ENCODE data around the gene MTPN. TPM values are rescaled to one million over a fixed set of nuclear protein-coding genes. Genes with fewer than 3 reads are reported as not detected.

MTPN gene
- total RNA-seq, 2 experiments from 2014 or later = 88.4 to 94.0 TPM

DNA sequence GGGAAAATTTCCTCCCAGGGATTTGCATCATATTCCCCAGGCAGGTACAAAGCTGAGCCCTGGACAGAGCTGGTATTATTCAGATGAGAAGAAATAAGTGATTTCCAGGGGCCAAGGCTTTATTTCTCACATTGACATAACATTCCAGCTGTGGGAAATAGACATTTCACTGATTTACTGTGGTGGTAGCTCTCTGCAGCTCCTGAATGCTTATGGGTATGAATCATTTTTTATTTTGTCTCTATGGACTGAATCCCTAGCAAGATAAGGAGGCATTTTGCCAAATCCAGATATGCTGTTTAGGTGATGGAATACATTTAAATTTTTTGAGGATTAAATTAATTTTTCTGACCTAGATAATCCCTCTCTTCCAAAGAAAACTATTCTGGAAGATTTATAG, 97.9 kb downstream of the MTPN start:
- H3K27me3 ChIP-seq (ENCODE audit: control insufficient read depth in 1 of 2, insufficient read depth in 2 of 2, low read length in 2 of 2) = no peaks in the 10 kb centered on the region
- no peak overlapping the region for H3K4me3 ChIP-seq (ENCODE audit: low read length)
- Mint-ChIP-seq H3K27ac (no peak overlapping the region), H3K9me3 (peaks cover under 1% of the 10 kb centered on the region), H3K36me3 (ENCODE audit: low read depth) (no peaks in the 10 kb centered on the region), H3K4me3 (no peak overlapping the region), H3K27me3 (peaks cover 7% of the 10 kb centered on the region), H3K4me1 (ENCODE audit: low read depth) (no peaks in the 10 kb centered on the region)
- no peaks in the 10 kb centered on the region for H3K36me3 ChIP-seq (ENCODE audit: insufficient read depth, low read length)
- ATAC-seq (ENCODE audit: poor library complexity) = no peak
- H3K27ac ChIP-seq (ENCODE audit: low read depth in 1 of 2, low read length in 2 of 2) = no peak overlapping the region
- TF ChIP-seq CTCF (IDR thresholded peaks at IDR 0.05) = no peak
- ChIA-PET CTCF (no interaction called here), POLR2A (no interaction called here)
- DNase-seq = no peak
- no peaks in the 10 kb centered on the region for H3K4me1 ChIP-seq (ENCODE audit: insufficient read depth, low read length)
- H3K9me3 ChIP-seq (ENCODE audit: control insufficient read depth in 1 of 2, insufficient read depth in 1 of 2, low read length in 2 of 2) = no peaks in the 10 kb centered on the region
- intact Hi-C loops (cut with DNase I, micrococcal nuclease) = no loop called here

- ChIA-PET CTCF (no interaction called here), POLR2A (no interaction called here)
- Histone ChIP-seq H3K4me1 (ENCODE audit: insufficient read depth, low read length) (no peaks in the 10 kb centered on the region), H3K4me3 (ENCODE audit: low read length) (no peak overlapping the region), H3K27me3 (ENCODE audit: control insufficient read depth in 1 of 2, insufficient read depth in 2 of 2, low read length in 2 of 2) (no peaks in the 10 kb centered on the region), H3K9me3 (ENCODE audit: control insufficient read depth in 1 of 2, insufficient read depth in 1 of 2, low read length in 2 of 2) (no peaks in the 10 kb centered on the region), H3K36me3 (ENCODE audit: insufficient read depth, low read length) (no peaks in the 10 kb centered on the region), H3K27ac (ENCODE audit: low read depth in 1 of 2, low read length in 2 of 2) (no peak overlapping the region)
- Mint-ChIP-seq H3K4me1 (ENCODE audit: low read depth) (no peaks in the 10 kb centered on the region), H3K9me3 (peaks cover 2% of the 10 kb centered on the region), H3K27me3 (peaks cover 7% of the 10 kb centered on the region), H3K36me3 (ENCODE audit: low read depth) (no peaks in the 10 kb centered on the region), H3K4me3 (no peak overlapping the region), H3K27ac (no peak overlapping the region)
- intact Hi-C loops (cut with DNase I, micrococcal nuclease) = no loop called here
- ATAC-seq (ENCODE audit: poor library complexity) (no peak), DNase-seq (no peak)
- TF ChIP-seq CTCF (IDR thresholded peaks at IDR 0.05) = no peak
Observed at GRCh38 chr7:135878284-135878683, 98.9 kb downstream of the MTPN start.

GRCh38 chr7:135877805-135878204, 99.4 kb downstream of the MTPN start:
- ChIA-PET CTCF (no interaction called here), POLR2A (no interaction called here)
- intact Hi-C loops (cut with DNase I, micrococcal nuclease) = no loop called here
- H3K36me3 ChIP-seq (ENCODE audit: insufficient read depth, low read length) = no peaks in the 10 kb centered on the region
- no peak overlapping the region for H3K4me3 ChIP-seq (ENCODE audit: low read length)
- Mint-ChIP-seq H3K9me3 (peaks cover 2% of the 10 kb centered on the region), H3K4me1 (ENCODE audit: low read depth) (no peaks in the 10 kb centered on the region), H3K27me3 (peaks cover 7% of the 10 kb centered on the region), H3K4me3 (no peak overlapping the region), H3K27ac (no peak overlapping the region), H3K36me3 (ENCODE audit: low read depth) (no peaks in the 10 kb centered on the region)
- DNase-seq (no peak), ATAC-seq (ENCODE audit: poor library complexity) (no peak)
- no peak overlapping the region for H3K27ac ChIP-seq (ENCODE audit: low read depth in 1 of 2, low read length in 2 of 2)
- no peaks in the 10 kb centered on the region for H3K4me1 ChIP-seq (ENCODE audit: insufficient read depth, low read length)
- H3K27me3 ChIP-seq (ENCODE audit: control insufficient read depth in 1 of 2, insufficient read depth in 2 of 2, low read length in 2 of 2) = no peaks in the 10 kb centered on the region
- no peaks in the 10 kb centered on the region for H3K9me3 ChIP-seq (ENCODE audit: control insufficient read depth in 1 of 2, insufficient read depth in 1 of 2, low read length in 2 of 2)
- no peak for TF ChIP-seq CTCF (IDR thresholded peaks at IDR 0.05)

Other genes starting within 250 kb of the MTPN start
- not detected for gene SLC13A4, start 249.2 kb downstream of the MTPN start, total RNA-seq
- gene FAM180A, start 228.5 kb downstream of the MTPN start, total RNA-seq = not detected

Measured in CD4-positive, alpha-beta T cell (primary cell).